22Rv1 (cell line): ENCODE data around the gene ART5.

Experiments used
- H3K27ac ChIP-seq: fragments of 450-650 bp; 2 replicates; pipeline ENCODE4 v1.5.1; 2017
- ZFX ChIP-seq: fragments of 450-650 bp; IDR thresholded peaks from 2 replicates; pipeline ENCODE4 v1.6.1; 2017; ENCODE audit warnings: antibody characterized with exemption, borderline replicate concordance
- TF ChIP-seq, protein P1 (sequence below): fragments of 450-650 bp; IDR thresholded peaks from 2 replicates; pipeline ENCODE4 v1.5.1; 2017; ENCODE audit warnings: mild to moderate bottlenecking

Gene ART5

GRCh38 chr11:3641701-3642070, at the start of gene ART5:
Gene ART5 (minus strand): TSS chr11:3641992. CDS start chr11:3641862, 130 bp downstream.
- no peak within 1 kb of the TSS for H3K27ac ChIP-seq
- TF ChIP-seq, protein P1, sequence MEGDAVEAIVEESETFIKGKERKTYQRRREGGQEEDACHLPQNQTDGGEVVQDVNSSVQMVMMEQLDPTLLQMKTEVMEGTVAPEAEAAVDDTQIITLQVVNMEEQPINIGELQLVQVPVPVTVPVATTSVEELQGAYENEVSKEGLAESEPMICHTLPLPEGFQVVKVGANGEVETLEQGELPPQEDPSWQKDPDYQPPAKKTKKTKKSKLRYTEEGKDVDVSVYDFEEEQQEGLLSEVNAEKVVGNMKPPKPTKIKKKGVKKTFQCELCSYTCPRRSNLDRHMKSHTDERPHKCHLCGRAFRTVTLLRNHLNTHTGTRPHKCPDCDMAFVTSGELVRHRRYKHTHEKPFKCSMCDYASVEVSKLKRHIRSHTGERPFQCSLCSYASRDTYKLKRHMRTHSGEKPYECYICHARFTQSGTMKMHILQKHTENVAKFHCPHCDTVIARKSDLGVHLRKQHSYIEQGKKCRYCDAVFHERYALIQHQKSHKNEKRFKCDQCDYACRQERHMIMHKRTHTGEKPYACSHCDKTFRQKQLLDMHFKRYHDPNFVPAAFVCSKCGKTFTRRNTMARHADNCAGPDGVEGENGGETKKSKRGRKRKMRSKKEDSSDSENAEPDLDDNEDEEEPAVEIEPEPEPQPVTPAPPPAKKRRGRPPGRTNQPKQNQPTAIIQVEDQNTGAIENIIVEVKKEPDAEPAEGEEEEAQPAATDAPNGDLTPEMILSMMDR, result no peak
- TF ChIP-seq ZFX, result no peak

DNA sequence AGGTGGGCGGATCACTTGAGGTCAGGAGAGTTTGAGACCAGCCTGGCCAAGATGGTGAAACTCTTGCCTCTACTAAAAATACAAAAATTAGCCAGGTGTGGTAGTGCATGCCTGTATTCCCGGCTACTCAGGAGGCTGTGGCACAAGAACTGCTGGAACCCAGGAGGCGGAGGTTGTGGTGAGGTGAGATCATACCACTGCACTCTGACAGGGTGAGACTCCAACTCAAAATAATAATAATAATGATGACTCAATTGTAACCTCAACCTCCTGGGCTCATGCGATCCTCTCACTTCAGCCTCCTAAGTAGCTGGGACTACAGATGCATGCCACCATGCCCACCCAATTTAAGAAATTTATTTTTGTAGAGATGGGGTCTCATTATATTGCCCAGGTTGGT, 45.0 kb upstream of the ART5 start:
- H3K27ac ChIP-seq, result no peak overlapping the region
- no peak for TF ChIP-seq ZFX
- TF ChIP-seq, protein P1, result no peak

DNA sequence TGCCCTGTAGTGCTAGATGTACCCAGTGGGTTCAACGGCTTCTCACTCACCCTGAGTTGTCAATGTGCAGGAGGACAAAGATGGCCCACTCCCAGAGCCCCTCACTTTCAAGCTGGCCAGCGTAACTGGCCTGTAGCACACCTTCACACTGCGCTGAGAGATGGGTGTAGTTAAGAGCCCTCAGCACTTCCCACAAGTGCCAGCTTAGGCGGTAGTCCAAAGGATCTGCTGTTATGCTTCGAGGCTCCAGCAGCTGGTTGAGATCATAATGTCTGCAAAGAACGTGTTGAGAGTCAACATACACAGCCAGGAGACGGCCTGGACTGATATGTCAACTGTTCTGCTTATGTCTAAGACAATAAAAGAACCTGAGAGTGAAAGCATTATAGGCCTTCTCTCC, 44.1 kb upstream of the ART5 start:
- TF ChIP-seq, protein P1, result no peak
- TF ChIP-seq ZFX, result no peak
- H3K27ac ChIP-seq, result no peak overlapping the region

- TF ChIP-seq, protein P1, result no peak
- no peak for TF ChIP-seq ZFX
- H3K27ac ChIP-seq, result no peak overlapping the region
These were observed 43.0 kb upstream of the ART5 start for GRCh38 chr11:3684819-3685172.

DNA sequence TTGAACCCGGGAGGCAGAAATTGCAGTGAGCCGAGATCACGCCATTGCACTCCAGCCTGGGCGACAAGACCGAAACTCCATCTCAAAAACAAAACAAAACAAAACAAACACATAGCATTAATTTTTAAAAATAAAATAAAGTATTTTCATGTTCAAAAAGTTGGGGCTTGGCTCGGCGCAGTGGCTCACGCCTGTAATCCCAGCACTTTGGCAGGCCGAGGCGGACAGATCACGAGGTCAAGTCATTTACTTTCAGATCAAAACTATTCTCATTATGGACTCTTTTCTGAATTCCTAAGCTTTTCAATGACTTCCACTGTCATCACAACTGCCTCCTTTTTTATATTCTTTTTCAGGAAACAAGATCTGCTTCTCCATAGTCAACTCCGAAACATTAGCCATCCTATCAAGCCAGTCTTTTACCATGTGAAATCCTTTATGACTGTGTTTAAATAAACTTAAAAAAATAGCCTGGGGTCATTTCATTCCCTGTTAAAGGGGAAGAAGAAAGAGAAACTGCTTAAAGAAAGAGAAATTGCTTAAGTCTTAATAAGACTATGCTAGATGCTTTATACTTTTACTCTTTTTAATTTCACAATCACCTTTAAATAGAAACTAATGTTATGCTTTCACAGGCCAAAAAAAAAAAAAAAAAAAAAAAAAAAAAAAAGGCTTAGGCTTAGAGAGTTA, 42.5 kb upstream of the ART5 start:
- no peak overlapping the region for H3K27ac ChIP-seq
- no peak for TF ChIP-seq ZFX
- TF ChIP-seq, protein P1, result no peak

- no peak for TF ChIP-seq ZFX
- TF ChIP-seq, protein P1, result no peak
- H3K27ac ChIP-seq, result no peak overlapping the region
These were observed 41.2 kb upstream of the ART5 start for GRCh38 chr11:3683039-3683438.

GRCh38 chr11:3679077-3679476, 37.3 kb upstream of the ART5 start:
- no peak overlapping the region for H3K27ac ChIP-seq
- no peak for TF ChIP-seq ZFX
- TF ChIP-seq, protein P1, result no peak
